GM18951 (cell line): Measurements from ENCODE around the gene C9orf43.

Experiments
- POLR2A ChIP-seq: IDR thresholded peaks from 4 replicates; pipeline ENCODE4 v1.6.1; 2011; ENCODE audit warnings: mild to moderate bottlenecking; ENCODE audit not compliant: insufficient read length, insufficient read depth; ENCODE audit errors: extremely low read depth
- in situ Hi-C: fragments of 300-500 bp; cut with MboI; formaldehyde crosslinking; loops from one replicate; pipeline ENCODE4 v1.12.0; 2022; ENCODE audit warnings: low sequenced_read_pairs, mixed read lengths, inconsistent platforms; ENCODE audit not compliant: unreplicated experiment

C9orf43 gene

GRCh38 chr9:113456235-113456634 lies 45.7 kb downstream of the C9orf43 start:
- in situ Hi-C loops, result no loop called here
- TF ChIP-seq POLR2A, result no peak

GRCh38 chr9:113461285-113461684 lies 50.7 kb downstream of the C9orf43 start:
- in situ Hi-C loops, result no loop called here
- no peak for TF ChIP-seq POLR2A

- no peak for TF ChIP-seq POLR2A
- in situ Hi-C loops, result no loop called here
Measured at GRCh38 chr9:113461943-113462342, 51.4 kb downstream of the C9orf43 start.

GRCh38 chr9:113462781-113463286 lies 52.3 kb downstream of the C9orf43 start:
- in situ Hi-C loops, result no loop called here
- TF ChIP-seq POLR2A, result no peak

- in situ Hi-C loops, result no loop called here
- no peak for TF ChIP-seq POLR2A
Measured at GRCh38 chr9:113463418-113464285, 53.1 kb downstream of the C9orf43 start, which contains the start of gene RGS3. Gene RGS3, plus strand, starts transcription at chr9:113463727. Its CDS starts 76 bp downstream, at chr9:113463803.

GRCh38 chr9:113464286-113464660 lies 53.7 kb downstream of the C9orf43 start:
- in situ Hi-C loops, result no loop called here
- no peak for TF ChIP-seq POLR2A

GRCh38 chr9:113465599-113466140 lies 55.1 kb downstream of the C9orf43 start:
- in situ Hi-C loops, result no loop called here
- TF ChIP-seq POLR2A, result no peak

GRCh38 chr9:113467183-113467582 lies 56.6 kb downstream of the C9orf43 start:
- in situ Hi-C loops, result no loop called here
- no peak for TF ChIP-seq POLR2A

- no peak for TF ChIP-seq POLR2A
- in situ Hi-C loops, result no loop called here
Measured at GRCh38 chr9:113468716-113469448, 58.3 kb downstream of the C9orf43 start.

GRCh38 chr9:113471143-113471542 lies 60.6 kb downstream of the C9orf43 start:
- in situ Hi-C loops, result no loop called here

GRCh38 chr9:113471566-113471965 lies 61.0 kb downstream of the C9orf43 start:
- in situ Hi-C loops, result no loop called here
- no peak for TF ChIP-seq POLR2A

More at GRCh38 chr9:113471143-113471542, 60.6 kb downstream of the C9orf43 start:
- TF ChIP-seq POLR2A, result no peak

- no peak for TF ChIP-seq POLR2A
- in situ Hi-C loops, result no loop called here
Measured at GRCh38 chr9:113472199-113472598, 61.7 kb downstream of the C9orf43 start.

- in situ Hi-C loops, result no loop called here
- TF ChIP-seq POLR2A, result no peak
Measured at GRCh38 chr9:113474360-113475028, 63.9 kb downstream of the C9orf43 start.

GRCh38 chr9:113475031-113475430 lies 64.5 kb downstream of the C9orf43 start:
- TF ChIP-seq POLR2A, result no peak
- in situ Hi-C loops, result no loop called here
